ENCODE data around the gene PCYT2.

Gene PCYT2

DNA sequence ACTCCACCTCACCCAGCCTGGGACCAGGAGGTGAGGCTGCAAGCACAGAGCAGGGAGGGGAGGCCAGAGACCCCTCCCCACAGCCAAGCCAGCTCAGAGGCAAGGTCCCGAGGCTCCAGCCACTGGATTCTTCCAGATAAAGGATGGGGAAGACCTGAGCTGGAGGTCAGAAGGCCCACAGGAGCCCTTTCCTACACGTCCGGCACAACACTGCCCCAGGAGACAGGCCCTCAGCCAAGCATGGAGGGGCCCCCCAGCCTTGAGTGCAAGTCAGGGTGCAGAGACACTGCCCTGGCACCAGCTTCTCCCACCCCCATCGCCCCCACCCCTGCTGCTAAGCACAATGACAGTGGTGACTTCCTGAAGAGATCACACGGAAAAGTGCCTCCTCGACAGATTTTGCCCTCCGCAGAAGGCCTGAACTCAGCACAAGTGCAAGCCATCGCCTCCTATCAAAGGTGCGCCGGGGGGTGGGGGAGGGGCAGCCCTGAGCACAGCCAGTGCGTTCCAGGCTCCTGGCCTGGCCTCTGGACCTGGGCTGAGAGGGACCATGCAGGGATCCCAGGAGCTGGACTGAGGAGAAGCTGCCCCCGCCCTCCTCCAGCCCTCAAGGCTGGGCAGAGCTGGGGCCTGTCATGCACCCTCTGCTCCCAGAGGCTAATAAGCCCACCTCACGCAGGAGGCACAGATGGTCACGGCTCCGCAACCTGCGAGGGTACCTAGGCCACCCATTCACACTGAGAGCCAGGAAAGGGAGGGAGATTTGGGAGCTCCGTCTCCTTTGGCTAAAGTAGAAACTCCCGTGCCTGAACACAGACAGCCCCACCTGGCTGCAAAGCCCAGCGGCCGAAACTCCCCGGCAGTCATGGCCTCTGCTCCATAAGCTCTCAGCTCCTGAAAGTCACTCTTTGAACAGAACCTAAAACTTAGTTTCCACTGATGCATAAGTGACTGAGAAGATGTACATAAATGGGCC is 13.6 kb upstream of the PCYT2 start:
- no peak overlapping the region for H3K4me3 ChIP-seq (ENCODE audit: low read depth, low read length)
- no peak overlapping the region for H3K27ac ChIP-seq
- no peak for DNase-seq
- H3K27me3 ChIP-seq (replicated peaks), result no peaks in the 10 kb centered on the region
- TF ChIP-seq CTCF (IDR thresholded peaks at IDR 0.05; ENCODE audit: low read depth, low read length, missing control alignments), result no peak
- in situ Hi-C loops (cut with HindIII; ENCODE audit: low pct_ligation_motif_present, low sequenced_read_pairs), result no loop called here
- peaks cover 18% of the 10 kb centered on the region for H3K36me3 ChIP-seq (replicated peaks)

GRCh38 chr17:81923302-81924260 is 12.4 kb upstream of the PCYT2 start:
- peaks cover 25% of the 10 kb centered on the region for H3K36me3 ChIP-seq (replicated peaks)
- DNase-seq, result peak; percentile 78
- TF ChIP-seq CTCF (IDR thresholded peaks at IDR 0.05; ENCODE audit: low read depth, low read length, missing control alignments), result no peak
- in situ Hi-C loops (cut with HindIII; ENCODE audit: low pct_ligation_motif_present, low sequenced_read_pairs), result no loop called here
- H3K4me3 ChIP-seq (ENCODE audit: low read depth, low read length), result peak overlapping the region; percentile 34
- H3K27me3 ChIP-seq (replicated peaks), result no peaks in the 10 kb centered on the region
- H3K27ac ChIP-seq, result peak overlapping the region; percentile 64

DNA sequence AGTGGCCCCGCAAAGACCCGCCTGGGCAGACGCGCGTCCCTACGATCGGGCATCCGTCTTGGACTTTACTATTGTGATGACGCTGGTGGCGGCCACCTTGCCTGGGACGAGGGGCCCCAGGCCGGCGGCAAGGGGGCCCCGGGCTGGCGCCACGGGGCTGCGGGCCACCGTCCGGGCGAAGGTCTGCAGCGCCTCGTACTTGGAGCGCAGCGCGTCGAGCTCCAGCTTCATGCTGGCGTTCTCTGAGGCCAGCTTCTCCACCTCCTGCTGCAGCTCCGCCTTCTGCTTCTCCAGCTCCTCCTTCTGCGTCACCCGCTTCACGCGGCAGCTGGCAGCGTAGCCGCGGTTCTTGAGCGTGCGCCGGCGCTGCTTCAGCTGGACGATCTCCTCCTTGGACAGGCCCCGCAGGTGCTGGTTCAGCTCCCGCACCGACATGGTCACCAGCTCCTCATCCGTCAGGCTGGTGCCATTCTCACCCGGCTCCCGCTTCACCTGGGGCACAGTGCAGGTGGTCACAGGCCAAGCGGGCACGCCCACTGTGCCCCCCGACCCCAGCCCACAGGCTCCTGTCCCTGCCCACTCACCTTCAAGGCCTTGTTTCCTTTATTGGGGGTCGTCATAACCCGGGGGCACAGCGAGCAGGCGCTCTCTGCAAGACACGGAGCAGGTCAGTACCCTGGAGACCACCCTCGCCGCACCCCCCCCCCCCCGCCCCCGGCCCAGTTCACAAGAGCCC is 11.5 kb upstream of the PCYT2 start:
- Histone ChIP-seq H3K4me3 (ENCODE audit: low read depth, low read length) (no peak overlapping the region), H3K27me3 (replicated peaks) (no peaks in the 10 kb centered on the region), H3K27ac (no peak overlapping the region), H3K36me3 (replicated peaks) (peaks cover 25% of the 10 kb centered on the region)
- no peak for TF ChIP-seq CTCF (IDR thresholded peaks at IDR 0.05; ENCODE audit: low read depth, low read length, missing control alignments)
- no peak for DNase-seq
- in situ Hi-C loops (cut with HindIII; ENCODE audit: low pct_ligation_motif_present, low sequenced_read_pairs), result no loop called here

DNA sequence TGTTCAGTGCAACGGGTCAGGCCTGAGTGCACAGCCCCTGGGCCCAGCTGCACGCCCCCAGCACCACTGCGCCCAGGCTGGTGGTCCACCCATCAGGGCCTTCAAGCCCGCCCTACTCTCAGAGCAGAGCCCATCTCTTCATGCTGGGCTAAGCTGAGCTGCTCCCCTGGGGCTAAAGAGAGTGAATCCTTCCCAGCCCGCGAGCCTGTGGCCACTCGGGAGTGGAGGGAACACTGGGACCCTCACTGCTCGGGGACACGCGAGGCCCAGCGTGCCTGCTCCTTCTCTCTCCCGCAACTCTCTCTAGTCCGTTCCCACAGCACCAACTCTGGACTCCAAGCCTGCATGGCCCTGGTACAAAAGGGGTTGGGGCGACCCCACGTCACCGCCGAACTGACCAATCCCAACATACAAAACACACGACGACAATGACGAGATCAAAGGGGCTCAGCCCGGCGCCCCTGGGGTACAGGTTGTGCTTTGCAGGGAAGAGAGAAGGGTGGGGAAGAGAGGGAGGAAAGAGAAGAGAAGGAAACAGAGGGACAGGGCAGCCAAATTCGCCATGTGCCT is 10.9 kb upstream of the PCYT2 start:
- H3K36me3 ChIP-seq (replicated peaks), result peaks cover 25% of the 10 kb centered on the region
- no peak overlapping the region for H3K4me3 ChIP-seq (ENCODE audit: low read depth, low read length)
- no peak for DNase-seq
- in situ Hi-C loops (cut with HindIII; ENCODE audit: low pct_ligation_motif_present, low sequenced_read_pairs), result no loop called here
- no peak overlapping the region for H3K27ac ChIP-seq
- no peaks in the 10 kb centered on the region for H3K27me3 ChIP-seq (replicated peaks)
- TF ChIP-seq CTCF (IDR thresholded peaks at IDR 0.05; ENCODE audit: low read depth, low read length, missing control alignments), result no peak

- H3K4me3 ChIP-seq (ENCODE audit: low read depth, low read length), result no peak overlapping the region
- DNase-seq, result no peak
- H3K27me3 ChIP-seq (replicated peaks), result no peaks in the 10 kb centered on the region
- in situ Hi-C loops (cut with HindIII; ENCODE audit: low pct_ligation_motif_present, low sequenced_read_pairs), result no loop called here
- no peak overlapping the region for H3K27ac ChIP-seq
- peaks cover 25% of the 10 kb centered on the region for H3K36me3 ChIP-seq (replicated peaks)
- TF ChIP-seq CTCF (IDR thresholded peaks at IDR 0.05; ENCODE audit: low read depth, low read length, missing control alignments), result no peak
These were observed 10.3 kb upstream of the PCYT2 start for GRCh38 chr17:81921537-81921862.
